ENCODE results near the gene RPL38. TPM values are rescaled to one million over a fixed set of nuclear protein-coding genes. Genes with fewer than 3 reads are reported as not detected.

RPL38 gene
- total and polyA plus RNA-seq, 2 experiments from 2014 or later = 176 to 986 TPM

GRCh38 chr17:74240618-74241205 is 37.2 kb downstream of the RPL38 start:
- H3K27me3 ChIP-seq (replicated peaks; ENCODE audit: insufficient read depth) = 0 out of 2 replicates have a peak, but pooled peaks cover 6% of the 10 kb centered on the region
- WGBS, 2 experiments (ENCODE audit: low coverage in 1 of 2, low lambda C conversion rate in 2 of 2, missing lambda C conversion rate in 2 of 2) = 6 to 8% methylated on average over 11 of the region's 11 CpGs
- H3K9me3 ChIP-seq (ENCODE audit: low read depth) = no peaks in the 10 kb centered on the region
- H3F3A ChIP-seq (ENCODE audit: insufficient read depth) = no peaks in the 10 kb centered on the region
- in situ Hi-C loops (cut with MboI) = no loop called here
- H3K9me2 ChIP-seq (ENCODE audit: insufficient read depth) = no peaks in the 10 kb centered on the region
- H3K4me1 ChIP-seq (ENCODE audit: insufficient read depth) = no peaks in the 10 kb centered on the region
- no peaks in the 10 kb centered on the region for H3K36me3 ChIP-seq (ENCODE audit: low read depth)
- no peak overlapping the region for H2AFZ ChIP-seq
- H3K4me2 ChIP-seq (ENCODE audit: unreplicated experiment) = no peak overlapping the region
- H4K20me1 ChIP-seq (ENCODE audit: insufficient read depth) = no peaks in the 10 kb centered on the region
- no peak overlapping the region for H3K27ac ChIP-seq
- no peak for TF ChIP-seq EZH2 (IDR thresholded peaks at IDR 0.05; ENCODE audit: insufficient read depth, poor library complexity, severe bottlenecking)
- TF ChIP-seq EZH2phosphoT487 (IDR thresholded peaks at IDR 0.05; ENCODE audit: insufficient read depth, low read depth) = no peak
- no peak overlapping the region for H3K4me3 ChIP-seq
- no peak overlapping the region for H3K9ac ChIP-seq
- peak; percentile 34 for DNase-seq
- H3K79me2 ChIP-seq (ENCODE audit: insufficient read depth) = no peaks in the 10 kb centered on the region

DNA sequence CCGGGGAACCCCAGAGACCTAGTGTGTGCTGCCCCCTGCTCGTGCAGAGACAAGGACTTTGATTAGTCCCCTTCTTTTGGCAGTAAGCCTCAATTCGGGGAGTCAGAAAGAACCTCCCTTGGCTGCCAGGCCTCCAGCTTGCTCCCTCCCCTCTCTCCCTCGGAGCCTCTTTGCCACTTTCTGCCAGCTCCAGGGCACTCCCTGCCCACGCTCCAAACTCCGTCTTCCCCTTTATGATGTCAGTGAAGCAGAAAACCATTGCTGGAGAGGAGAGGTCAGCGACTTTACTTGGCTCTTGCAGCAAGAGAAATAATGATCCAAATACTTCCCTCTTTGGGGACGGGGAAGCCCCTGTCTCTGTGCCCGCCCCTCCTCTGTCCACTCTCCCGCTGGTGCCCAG is 38.0 kb downstream of the RPL38 start:
- 0 out of 2 replicates have a peak, but pooled peaks cover 6% of the 10 kb centered on the region for H3K27me3 ChIP-seq (replicated peaks; ENCODE audit: insufficient read depth)
- in situ Hi-C loops (cut with MboI) = no loop called here
- no peaks in the 10 kb centered on the region for H4K20me1 ChIP-seq (ENCODE audit: insufficient read depth)
- H3K79me2 ChIP-seq (ENCODE audit: insufficient read depth) = no peaks in the 10 kb centered on the region
- H3K4me2 ChIP-seq (ENCODE audit: unreplicated experiment) = no peak overlapping the region
- no peak overlapping the region for H3K4me3 ChIP-seq
- H3F3A ChIP-seq (ENCODE audit: insufficient read depth) = no peaks in the 10 kb centered on the region
- no peak overlapping the region for H3K27ac ChIP-seq
- no peaks in the 10 kb centered on the region for H3K36me3 ChIP-seq (ENCODE audit: low read depth)
- no peaks in the 10 kb centered on the region for H3K4me1 ChIP-seq (ENCODE audit: insufficient read depth)
- no peak overlapping the region for H2AFZ ChIP-seq
- no peaks in the 10 kb centered on the region for H3K9me2 ChIP-seq (ENCODE audit: insufficient read depth)
- TF ChIP-seq EZH2 (IDR thresholded peaks at IDR 0.05; ENCODE audit: insufficient read depth, poor library complexity, severe bottlenecking) = no peak
- no peaks in the 10 kb centered on the region for H3K9me3 ChIP-seq (ENCODE audit: low read depth)
- peak; percentile 20 for DNase-seq
- WGBS, 2 experiments (ENCODE audit: low coverage in 1 of 2, low lambda C conversion rate in 2 of 2, missing lambda C conversion rate in 2 of 2) = 20 to 24% methylated on average over 10 of the region's 10 CpGs
- no peak overlapping the region for H3K9ac ChIP-seq

- Histone ChIP-seq H3K9me3 (ENCODE audit: low read depth) (no peaks in the 10 kb centered on the region), H3K27me3 (replicated peaks; ENCODE audit: insufficient read depth) (0 out of 2 replicates have a peak, but pooled peaks cover 6% of the 10 kb centered on the region), H3K79me2 (ENCODE audit: insufficient read depth) (no peaks in the 10 kb centered on the region), H3K4me1 (ENCODE audit: insufficient read depth) (no peaks in the 10 kb centered on the region), H3F3A (ENCODE audit: insufficient read depth) (no peaks in the 10 kb centered on the region), H3K9ac (no peak overlapping the region), H3K4me2 (ENCODE audit: unreplicated experiment) (no peak overlapping the region), H3K9me2 (ENCODE audit: insufficient read depth) (no peaks in the 10 kb centered on the region), H3K27ac (no peak overlapping the region), H4K20me1 (ENCODE audit: insufficient read depth) (no peaks in the 10 kb centered on the region), H3K36me3 (ENCODE audit: low read depth) (no peaks in the 10 kb centered on the region), H3K4me3 (no peak overlapping the region), H2AFZ (no peak overlapping the region)
- in situ Hi-C loops (cut with MboI) = no loop called here
- DNase-seq = no peak
- TF ChIP-seq EZH2phosphoT487 (IDR thresholded peaks at IDR 0.05; ENCODE audit: insufficient read depth, low read depth) = no peak
- no peak for TF ChIP-seq EZH2 (IDR thresholded peaks at IDR 0.05; ENCODE audit: insufficient read depth, poor library complexity, severe bottlenecking)
- 36 to 43% methylated on average over 2 of the region's 2 CpGs for WGBS, 2 experiments (ENCODE audit: low coverage in 1 of 2, low lambda C conversion rate in 2 of 2, missing lambda C conversion rate in 2 of 2)
These were observed 38.4 kb downstream of the RPL38 start for GRCh38 chr17:74241847-74242246.

DNA sequence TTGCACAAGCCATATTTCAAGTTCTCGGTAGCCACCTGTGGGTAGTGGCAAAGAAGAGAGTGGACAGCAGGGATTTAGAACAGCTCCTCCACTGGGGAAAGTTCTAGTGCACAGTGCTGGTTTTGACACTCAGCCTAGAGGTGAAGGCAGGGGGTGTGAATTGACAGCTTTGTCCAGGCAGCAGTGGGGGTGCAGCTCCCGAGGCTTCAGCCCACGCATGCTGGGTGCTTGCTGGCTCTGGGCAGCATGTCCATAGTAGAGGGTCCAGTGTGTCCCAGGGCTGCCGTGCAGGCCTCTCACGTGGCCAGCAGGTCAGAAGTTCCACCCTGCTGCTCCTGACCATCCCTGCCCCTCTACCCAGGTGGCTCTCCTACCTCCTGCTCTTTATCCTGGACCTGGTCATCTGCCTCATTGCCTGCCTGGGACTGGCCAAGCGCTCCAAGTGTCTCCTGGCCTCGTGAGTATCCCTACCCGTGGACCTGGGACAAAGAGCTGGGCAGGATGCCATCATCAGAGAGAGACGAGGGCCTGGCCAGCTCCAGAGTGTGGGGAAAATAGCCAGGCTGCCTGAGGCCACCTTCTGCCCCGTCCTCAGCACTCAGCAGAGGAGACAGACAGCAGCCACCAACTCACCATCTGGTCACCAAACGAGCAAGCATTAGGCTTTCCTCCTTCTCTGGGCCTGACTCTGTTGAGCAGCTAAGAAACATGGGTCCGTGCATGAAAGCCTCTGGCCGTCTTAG is 39.7 kb downstream of the RPL38 start:
- TF ChIP-seq EZH2phosphoT487 (IDR thresholded peaks at IDR 0.05; ENCODE audit: insufficient read depth, low read depth) (no peak), EZH2 (IDR thresholded peaks at IDR 0.05; ENCODE audit: insufficient read depth, poor library complexity, severe bottlenecking) (no peak)
- no peak for DNase-seq
- Histone ChIP-seq H3K27ac (no peak overlapping the region), H4K20me1 (ENCODE audit: insufficient read depth) (no peaks in the 10 kb centered on the region), H3K27me3 (replicated peaks; ENCODE audit: insufficient read depth) (0 out of 2 replicates have a peak, but pooled peaks cover 6% of the 10 kb centered on the region), H3F3A (ENCODE audit: insufficient read depth) (no peaks in the 10 kb centered on the region), H3K9ac (no peak overlapping the region), H3K4me1 (ENCODE audit: insufficient read depth) (no peaks in the 10 kb centered on the region), H3K9me2 (ENCODE audit: insufficient read depth) (no peaks in the 10 kb centered on the region), H3K79me2 (ENCODE audit: insufficient read depth) (no peaks in the 10 kb centered on the region), H3K9me3 (ENCODE audit: low read depth) (no peaks in the 10 kb centered on the region), H3K4me3 (no peak overlapping the region), H2AFZ (no peak overlapping the region), H3K4me2 (ENCODE audit: unreplicated experiment) (no peak overlapping the region), H3K36me3 (ENCODE audit: low read depth) (no peaks in the 10 kb centered on the region)
- in situ Hi-C loops (cut with MboI) = no loop called here
- 49 to 50% methylated on average over 11 to 13 of the region's 13 CpGs for WGBS, 2 experiments (ENCODE audit: low coverage in 1 of 2, low lambda C conversion rate in 2 of 2, missing lambda C conversion rate in 2 of 2)
